Vagina (tissue), 2 donors: ENCODE data around the gene SLC22A23. TPM values are rescaled to one million over a fixed set of nuclear protein-coding genes. Genes with fewer than 3 reads are reported as not detected.

Experiments
- DNase-seq, 2 donors: peaks; one replicate each; pipeline ENCODE4 v3.0.0-alpha.2; 2017; ENCODE audit errors: extremely low spot score in 2 of 2
- H3K27ac ChIP-seq: fragments of 200-600 bp; sonication (generic); one replicate; pipeline ENCODE4 v1.5.1; 2019
- H3K27me3 ChIP-seq: fragments of 200-600 bp; sonication (generic); one replicate; pipeline ENCODE4 v1.5.1; 2019
- H3K36me3 ChIP-seq, 2 donors: fragments of 200-600 bp; sonication (generic); one replicate each; pipeline ENCODE4 v1.5.1; 2017 to 2019
- H3K4me1 ChIP-seq: fragments of 200-600 bp; sonication (generic); one replicate; pipeline ENCODE4 v1.5.1; 2019
- H3K4me3 ChIP-seq, 2 donors: fragments of 200-600 bp; sonication (generic); 1 replicate in 1 of 2; 2 replicates in 1 of 2; pipeline ENCODE4 v1.5.1; 2016 to 2019
- H3K9me3 ChIP-seq: fragments of 200-600 bp; sonication (generic); one replicate; pipeline ENCODE4 v1.5.1; 2019
- POLR2A ChIP-seq, 2 donors: fragments of 450-650 bp; IDR thresholded peaks; one replicate each; pipeline ENCODE4 v1.6.1; 2017; ENCODE audit warnings: antibody characterized with exemption in 2 of 2, mild to moderate bottlenecking in 2 of 2, moderate library complexity in 2 of 2
- POLR2AphosphoS5 ChIP-seq, 2 donors: sonication (generic); formaldehyde crosslinking; IDR thresholded peaks; one replicate each; pipeline ENCODE4 v1.9.0; 2017; ENCODE audit warnings: antibody characterized with exemption in 2 of 2, mild to moderate bottlenecking in 2 of 2, low read depth in 1 of 2; ENCODE audit not compliant: insufficient read depth in 1 of 2
- intact Hi-C: fragments of 100-400 bp; cut with DNase I; formaldehyde crosslinking; loops from one replicate; pipeline ENCODE4 v1.15.1; 2023
- total RNA-seq: library from RNA; depleted of rRNA; stranded (reverse); fragments of >200 nt; gene quantifications from one replicate; pipeline ENCODE4 v1.2.3, GENCODE V29; 2016
- TF ChIP-seq, protein P1 (sequence below), 3 experiments: fragments of 450-650 bp in 2 of 3; fragments of 200-600 bp in 1 of 3; sonication (generic) in 1 of 3; IDR thresholded peaks; one replicate each; pipeline ENCODE4 v1.5.1; 2017 to 2019; ENCODE audit warnings: antibody characterized with exemption in 3 of 3, mild to moderate bottlenecking in 2 of 3, moderate library complexity in 2 of 3

Gene SLC22A23
- total RNA-seq, 1 donor from 2014 or later = 40.5 TPM

- Histone ChIP-seq H3K36me3 (no peaks in the 10 kb centered on the region), H3K4me1 (peaks cover 5% of the 10 kb centered on the region), H3K27me3 (no peaks in the 10 kb centered on the region), H3K9me3 (no peaks in the 10 kb centered on the region), H3K4me3 (no peak overlapping the region), H3K27ac (no peak overlapping the region)
- no peak for DNase-seq
- intact Hi-C loops = no loop called here
- TF ChIP-seq POLR2A (IDR thresholded peaks at IDR 0.05) (no peak), POLR2AphosphoS5 (IDR thresholded peaks at IDR 0.05; ENCODE audit: insufficient read depth in 1 of 2, low read depth in 1 of 2) (no peak)
- TF ChIP-seq, protein P1, sequence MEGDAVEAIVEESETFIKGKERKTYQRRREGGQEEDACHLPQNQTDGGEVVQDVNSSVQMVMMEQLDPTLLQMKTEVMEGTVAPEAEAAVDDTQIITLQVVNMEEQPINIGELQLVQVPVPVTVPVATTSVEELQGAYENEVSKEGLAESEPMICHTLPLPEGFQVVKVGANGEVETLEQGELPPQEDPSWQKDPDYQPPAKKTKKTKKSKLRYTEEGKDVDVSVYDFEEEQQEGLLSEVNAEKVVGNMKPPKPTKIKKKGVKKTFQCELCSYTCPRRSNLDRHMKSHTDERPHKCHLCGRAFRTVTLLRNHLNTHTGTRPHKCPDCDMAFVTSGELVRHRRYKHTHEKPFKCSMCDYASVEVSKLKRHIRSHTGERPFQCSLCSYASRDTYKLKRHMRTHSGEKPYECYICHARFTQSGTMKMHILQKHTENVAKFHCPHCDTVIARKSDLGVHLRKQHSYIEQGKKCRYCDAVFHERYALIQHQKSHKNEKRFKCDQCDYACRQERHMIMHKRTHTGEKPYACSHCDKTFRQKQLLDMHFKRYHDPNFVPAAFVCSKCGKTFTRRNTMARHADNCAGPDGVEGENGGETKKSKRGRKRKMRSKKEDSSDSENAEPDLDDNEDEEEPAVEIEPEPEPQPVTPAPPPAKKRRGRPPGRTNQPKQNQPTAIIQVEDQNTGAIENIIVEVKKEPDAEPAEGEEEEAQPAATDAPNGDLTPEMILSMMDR (IDR thresholded peaks at IDR 0.05) = no peak
Observed at GRCh38 chr6:3317741-3318211, 139.1 kb downstream of the SLC22A23 start.

DNA sequence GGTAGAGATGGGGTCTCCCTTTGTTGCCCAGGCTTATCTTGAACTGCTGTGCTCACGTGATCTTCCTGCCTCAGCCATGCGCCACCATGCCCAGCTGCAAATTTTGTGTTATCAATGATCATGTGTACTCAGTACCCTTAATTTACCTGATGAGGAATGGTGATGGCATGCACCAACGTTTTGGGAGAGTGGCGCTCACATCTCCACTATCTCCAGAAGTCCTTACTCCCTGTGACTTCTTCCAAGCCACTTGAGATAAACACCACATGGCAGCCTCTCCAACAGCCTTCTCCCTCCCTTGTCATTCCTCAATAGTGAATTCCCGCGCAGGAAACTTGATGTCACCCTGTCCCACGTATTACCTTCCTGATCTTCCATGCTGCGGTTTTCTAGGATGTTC lies 140.0 kb downstream of the SLC22A23 start:
- Histone ChIP-seq H3K27ac (no peak overlapping the region), H3K36me3 (no peaks in the 10 kb centered on the region), H3K9me3 (no peaks in the 10 kb centered on the region), H3K4me3 (no peak overlapping the region), H3K4me1 (peaks cover 5% of the 10 kb centered on the region), H3K27me3 (no peaks in the 10 kb centered on the region)
- no peak for DNase-seq
- TF ChIP-seq POLR2AphosphoS5 (IDR thresholded peaks at IDR 0.05; ENCODE audit: insufficient read depth in 1 of 2, low read depth in 1 of 2) = no peak
- intact Hi-C loops = no loop called here

DNA sequence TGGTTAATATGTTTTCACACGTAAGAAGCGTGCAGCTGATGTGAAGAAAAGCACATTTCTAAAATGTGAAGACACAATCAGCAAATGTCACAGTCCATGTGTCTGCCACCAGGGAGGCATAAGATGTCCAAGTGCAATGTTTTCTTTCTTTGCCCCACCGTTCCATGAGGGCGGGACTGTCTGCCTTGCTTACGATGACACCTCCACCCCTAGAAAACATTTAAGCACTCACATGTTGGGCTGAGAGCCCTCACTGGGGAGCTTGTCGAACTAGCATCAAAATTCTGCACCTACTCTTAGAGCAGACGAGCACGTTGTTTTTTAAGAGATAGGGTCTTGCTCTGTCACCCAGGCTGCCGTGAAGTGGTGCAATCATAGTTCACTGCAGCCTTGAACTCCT lies 140.5 kb downstream of the SLC22A23 start:
- H3K4me3 ChIP-seq = no peak overlapping the region
- no peaks in the 10 kb centered on the region for H3K36me3 ChIP-seq
- intact Hi-C loops = no loop called here

DNA sequence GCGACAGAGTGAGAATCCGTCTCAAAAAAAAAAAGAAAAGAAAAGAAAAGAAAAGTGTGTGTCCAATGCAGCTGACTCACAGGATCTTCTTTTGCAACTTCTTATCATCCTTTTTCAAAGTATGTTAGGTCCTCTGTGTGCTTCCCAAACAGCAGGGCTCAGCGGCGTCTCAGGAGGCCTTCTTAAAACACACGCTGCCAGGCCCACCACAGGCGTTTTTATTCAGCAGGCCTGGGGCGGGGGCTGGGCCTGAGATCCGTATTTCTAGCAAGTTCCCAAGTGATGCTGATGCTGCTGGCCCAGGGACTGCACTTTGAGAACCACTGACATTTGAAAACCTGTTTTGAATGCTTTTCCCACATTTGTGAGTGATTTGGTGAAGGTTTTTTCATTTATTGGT lies 141.0 kb downstream of the SLC22A23 start:
- peaks cover 5% of the 10 kb centered on the region for H3K4me1 ChIP-seq
- H3K4me3 ChIP-seq = no peak overlapping the region
- H3K27ac ChIP-seq = no peak overlapping the region
- intact Hi-C loops = no loop called here
- no peak for DNase-seq
- H3K27me3 ChIP-seq = no peaks in the 10 kb centered on the region
- H3K36me3 ChIP-seq = no peaks in the 10 kb centered on the region
- TF ChIP-seq POLR2AphosphoS5 (IDR thresholded peaks at IDR 0.05; ENCODE audit: insufficient read depth in 1 of 2, low read depth in 1 of 2) (no peak), POLR2A (IDR thresholded peaks at IDR 0.05) (no peak)
- TF ChIP-seq, protein P1 (IDR thresholded peaks at IDR 0.05) = no peak
- H3K9me3 ChIP-seq = no peaks in the 10 kb centered on the region

More for the DNA sequence above, 140.5 kb downstream of the SLC22A23 start:
- no peak for DNase-seq
- peaks cover 5% of the 10 kb centered on the region for H3K4me1 ChIP-seq
- no peak overlapping the region for H3K27ac ChIP-seq
- TF ChIP-seq POLR2A (IDR thresholded peaks at IDR 0.05) (no peak), POLR2AphosphoS5 (IDR thresholded peaks at IDR 0.05; ENCODE audit: insufficient read depth in 1 of 2, low read depth in 1 of 2) (no peak)
- no peaks in the 10 kb centered on the region for H3K9me3 ChIP-seq
- no peaks in the 10 kb centered on the region for H3K27me3 ChIP-seq

- DNase-seq = no peak
- TF ChIP-seq POLR2A (IDR thresholded peaks at IDR 0.05) = no peak
- TF ChIP-seq, protein P1 (IDR thresholded peaks at IDR 0.05) = no peak
- no peak for TF ChIP-seq POLR2AphosphoS5 (IDR thresholded peaks at IDR 0.05; ENCODE audit: insufficient read depth in 1 of 2, low read depth in 1 of 2)
- H3K36me3 ChIP-seq = no peaks in the 10 kb centered on the region
- no peaks in the 10 kb centered on the region for H3K27me3 ChIP-seq
- H3K27ac ChIP-seq = no peak overlapping the region
- H3K4me1 ChIP-seq = peaks cover 5% of the 10 kb centered on the region
- H3K4me3 ChIP-seq = no peak overlapping the region
- intact Hi-C loops = no loop called here
- no peaks in the 10 kb centered on the region for H3K9me3 ChIP-seq
Observed at GRCh38 chr6:3314621-3315467, 142.0 kb downstream of the SLC22A23 start.

GRCh38 chr6:3314176-3314575 lies 142.7 kb downstream of the SLC22A23 start:
- intact Hi-C loops = no loop called here
- Histone ChIP-seq H3K4me1 (peaks cover 5% of the 10 kb centered on the region), H3K4me3 (no peak overlapping the region), H3K27me3 (no peaks in the 10 kb centered on the region), H3K27ac (no peak overlapping the region), H3K9me3 (no peaks in the 10 kb centered on the region), H3K36me3 (no peaks in the 10 kb centered on the region)
- TF ChIP-seq, protein P1 (IDR thresholded peaks at IDR 0.05) = no peak
- TF ChIP-seq POLR2AphosphoS5 (IDR thresholded peaks at IDR 0.05; ENCODE audit: insufficient read depth in 1 of 2, low read depth in 1 of 2) (no peak), POLR2A (IDR thresholded peaks at IDR 0.05) (no peak)
- no peak for DNase-seq
